Panc1 (cell line): ENCODE results near the gene KRTAP4-4.

Experiments used
- CTCF ChIP-seq: fragments of 450-650 bp; IDR thresholded peaks from 2 replicates; pipeline ENCODE4 v1.5.1; 2017; ENCODE audit warnings: mild to moderate bottlenecking
- POLR2AphosphoS5 ChIP-seq: IDR thresholded peaks from 2 replicates; pipeline ENCODE4 v1.6.1; 2012; ENCODE audit warnings: mild to moderate bottlenecking, low read depth, low read length, moderate library complexity
- REST ChIP-seq, 2 experiments: IDR thresholded peaks; 2 replicates each; pipeline ENCODE4 v1.6.1; 2011 to 2012; ENCODE audit warnings: low read depth in 2 of 2, control low read depth in 1 of 2, low read length in 1 of 2, mild to moderate bottlenecking in 1 of 2, moderate library complexity in 1 of 2; ENCODE audit not compliant: insufficient read depth in 1 of 2
- SIN3A ChIP-seq: IDR thresholded peaks from 2 replicates; pipeline ENCODE4 v1.6.1; 2012; ENCODE audit warnings: low read depth, mild to moderate bottlenecking, low read length, moderate library complexity, borderline replicate concordance; ENCODE audit not compliant: insufficient read depth
- TCF7L2 ChIP-seq: IDR thresholded peaks from 2 replicates; pipeline ENCODE4 v1.6.1; 2011; ENCODE audit warnings: mild to moderate bottlenecking, low read depth, low read length, inconsistent platforms

- no peak for TF ChIP-seq CTCF
- TF ChIP-seq POLR2AphosphoS5 = no peak
- no peak for TF ChIP-seq TCF7L2
- TF ChIP-seq REST (IDR thresholded peaks at IDR 0.05; ENCODE audit: insufficient read depth in 1 of 2, low read depth in 2 of 2, low read length in 1 of 2) = no peak
- TF ChIP-seq SIN3A = no peak
These were observed 34.1 kb downstream of the KRTAP4-4 start for GRCh38 chr17:41126412-41126811.
